GM12878 (cell line): ENCODE data around the gene CA10. TPM values are rescaled to one million over a fixed set of nuclear protein-coding genes. Genes with fewer than 3 reads are reported as not detected.

Source experiments
- ATAC-seq: fragments of 200-7000 bp; cut with Tn5 transposase; 3 replicates; pipeline ENCODE4 v1.9.1; 2020; ENCODE audit warnings: mild to moderate bottlenecking, moderate library complexity
- BruUV-seq: library from RNA; stranded (reverse); fragments of 400-500 nt; replicated peaks from 2 replicates; lab custom pipeline; 2021; lab: Mats Ljungman, UMichigan
- CTCF ChIA-PET: fragments of 300-600 bp; sonication (Branson Sonifier 250); formaldehyde crosslinking; extraction: SDS; loops from one replicate; lab custom pipeline; 2021; ENCODE audit warnings: inconsistent platforms; lab: Yijun Ruan, JAX
- POLR2A ChIA-PET: fragments of 350-600 bp; formaldehyde crosslinking; extraction: SDS; loops from one replicate; lab custom pipeline; 2021; ENCODE audit warnings: inconsistent platforms; lab: Charles Lee
- RAD21 ChIA-PET: fragments of 300-600 bp; sonication (Branson Sonifier 250); formaldehyde crosslinking; loops from one replicate; lab custom pipeline; 2023; ENCODE audit warnings: antibody characterized with exemption; ENCODE audit not compliant: unreplicated experiment; lab: Charles Lee
- SMC1A ChIA-PET: fragments of 300-600 bp; sonication (Branson Sonifier 250); formaldehyde crosslinking; loops from one replicate; lab custom pipeline; 2023; ENCODE audit not compliant: unreplicated experiment, uncharacterized antibody; lab: Charles Lee
- DNase-seq: peaks from one replicate; pipeline ENCODE4 v3.0.0-alpha.2; 2011; ENCODE audit warnings: low read depth, low spot score
- FAIRE-seq: peaks from 3 replicates; lab custom pipeline; 2011; peaks lifted over from hg19 to GRCh38; lab: Jason Lieb, UNC
- H2AFZ ChIP-seq: 2 replicates; pipeline ENCODE4 v1.6.0; 2011; ENCODE audit warnings: low read depth, low read length, control low read depth; ENCODE audit not compliant: control insufficient read depth
- H3K27ac ChIP-seq: 2 replicates; pipeline ENCODE4 v1.5.1; 2011; ENCODE audit warnings: control low read depth; ENCODE audit not compliant: control insufficient read depth, insufficient read depth
- H3K27me3 ChIP-seq, 2 experiments: replicated peaks in 1 of 2; 2 replicates each; pipeline versions ENCODE4 v1.6.0 to v1.6.1; 2011; ENCODE audit warnings: low read length in 1 of 2; ENCODE audit not compliant: control insufficient read depth in 2 of 2, insufficient read depth in 2 of 2
- H3K36me3 ChIP-seq, 2 experiments: 2 replicates each; pipeline ENCODE4 v1.5.1; 2011; ENCODE audit warnings: low read length in 1 of 2; ENCODE audit not compliant: control insufficient read depth in 2 of 2, insufficient read depth in 2 of 2
- H3K4me1 ChIP-seq: 2 replicates; pipeline ENCODE4 v1.6.1; 2011; ENCODE audit warnings: mild to moderate bottlenecking, low read length, moderate library complexity, mixed read lengths; ENCODE audit not compliant: control insufficient read depth, insufficient read depth
- H3K4me2 ChIP-seq: 2 replicates; pipeline ENCODE4 v1.6.0; 2011; ENCODE audit warnings: control low read depth; ENCODE audit not compliant: control insufficient read depth, insufficient read depth
- H3K4me3 ChIP-seq: fragments of 200-600 bp; sonication (generic); 2 replicates; pipeline ENCODE4 v1.5.1; 2016
- H3K79me2 ChIP-seq: 2 replicates; pipeline ENCODE4 v1.6.0; 2011; ENCODE audit warnings: low read length; ENCODE audit not compliant: control insufficient read depth, insufficient read depth
- H3K9ac ChIP-seq: 2 replicates; pipeline ENCODE4 v1.8.0; 2011; ENCODE audit warnings: low read length, control low read depth, mixed read lengths; ENCODE audit not compliant: control insufficient read depth, insufficient read depth
- H3K9me3 ChIP-seq: replicated peaks from 3 replicates; pipeline ENCODE4 v1.5.1; 2011; ENCODE audit warnings: mild to moderate bottlenecking, low read length; ENCODE audit not compliant: control insufficient read depth, insufficient read depth
- H4K20me1 ChIP-seq: 2 replicates; pipeline ENCODE4 v1.6.0; 2011; ENCODE audit not compliant: control insufficient read depth, insufficient read depth
- BMI1 ChIP-seq: fragments of 450-650 bp; IDR thresholded peaks from 2 replicates; pipeline ENCODE4 v1.6.1; 2016; ENCODE audit warnings: mild to moderate bottlenecking, moderate library complexity, borderline replicate concordance
- CEBPB ChIP-seq, 2 experiments: fragments of 150-350 bp in 1 of 2; IDR thresholded peaks; 2 replicates each; pipeline ENCODE4 v1.6.1; 2012 to 2014; ENCODE audit warnings: low read depth in 2 of 2, low read length in 2 of 2, borderline replicate concordance in 1 of 2, inconsistent platforms in 1 of 2
- CREM ChIP-seq: IDR thresholded peaks from 2 replicates; pipeline ENCODE4 v1.6.1; 2014; ENCODE audit warnings: antibody characterized with exemption, low read depth
- CUX1 ChIP-seq: IDR thresholded peaks from 2 replicates; pipeline ENCODE4 v1.6.1; 2012; ENCODE audit warnings: improper control_type of control experiment, low read depth, low read length; ENCODE audit not compliant: insufficient replicate concordance
- EED ChIP-seq: sonication (generic); IDR thresholded peaks from 2 replicates; pipeline ENCODE4 v1.6.1; 2016; ENCODE audit warnings: antibody characterized with exemption, low read depth
- IRF4 ChIP-seq: IDR thresholded peaks from 2 replicates; pipeline ENCODE4 v1.6.1; 2011; ENCODE audit warnings: low read depth, low read length
- MTA3 ChIP-seq: IDR thresholded peaks from 2 replicates; pipeline ENCODE4 v1.6.1; 2012; ENCODE audit warnings: low read length, inconsistent platforms, borderline replicate concordance
- PAX5 ChIP-seq: IDR thresholded peaks from 2 replicates; pipeline ENCODE4 v1.6.1; 2011; ENCODE audit warnings: low read depth, low read length, borderline replicate concordance
- RB1 ChIP-seq: fragments of 450-650 bp; formaldehyde crosslinking; IDR thresholded peaks from 2 replicates; pipeline ENCODE4 v1.6.1; 2017; ENCODE audit warnings: mild to moderate bottlenecking, borderline replicate concordance
- SMC3 ChIP-seq: IDR thresholded peaks from 2 replicates; pipeline ENCODE4 v1.6.1; 2011; ENCODE audit warnings: low read length, improper control_type of control experiment, borderline replicate concordance
- ZNF274 ChIP-seq: IDR thresholded peaks from one replicate; pipeline ENCODE4 v1.8.0; 2011; ENCODE audit not compliant: insufficient read length, insufficient read depth
- ZSCAN29 ChIP-seq: fragments of 450-650 bp; IDR thresholded peaks from 2 replicates; pipeline ENCODE4 v1.6.1; 2017; ENCODE audit warnings: mild to moderate bottlenecking, moderate library complexity
- WGBS: methylation state at CpG from one replicate; pipeline ENCODE4 v1.1.6; 2016; ENCODE audit warnings: low lambda C conversion rate; ENCODE audit not compliant: insufficient replicate concordance, insufficient coverage; ENCODE audit errors: missing lambda C conversion rate; 5-methylcytosine and 5-hydroxymethylcytosine counted together
- in situ Hi-C: fragments of 300-500 bp; cut with MboI; formaldehyde crosslinking; loops from 9 replicates; pipeline ENCODE4 v1.14.3; 2018; ENCODE audit warnings: mixed read lengths
- intact Hi-C: fragments of 100-400 bp; cut with micrococcal nuclease; formaldehyde crosslinking; loops from one replicate; pipeline ENCODE4 v1.14.2; 2022; ENCODE audit not compliant: unreplicated experiment
- polyA plus RNA-seq, 11 experiments: library from polyadenylated mRNA; depleted of rRNA in 4 of 11; unstranded in 6 of 11; stranded (reverse) in 5 of 11; fragments of >200 nt; fragmentation: Nextera tagmentation in 4 of 11; fragmentation: Illumina TruSeq in 1 of 11; extraction: Ambion mirVana in 4 of 11; extraction: Trizol in 1 of 11; gene quantifications; 1 replicate in 1 of 11; 2 replicates in 10 of 11; pipeline versions ENCODE4 v1.2.1 to v1.2.3, GENCODE V29; 2011 to 2016; ENCODE audit warnings: inconsistent platforms in 2 of 11, missing spikeins in 2 of 11, low read depth in 1 of 11
- total RNA-seq, 4 experiments: library from RNA; depleted of rRNA in 3 of 4; stranded (reverse); fragments of >200 nt in 3 of 4; fragmentation: Illumina TruSeq in 1 of 4; extraction: Trizol in 1 of 4; gene quantifications; 2 replicates each; pipeline versions ENCODE4 v1.2.1 to v1.2.3, GENCODE V29; 2013 to 2021
- TF ChIP-seq, protein P1 (sequence below): fragments of 450-650 bp; IDR thresholded peaks from 2 replicates; pipeline ENCODE4 v1.6.1; 2014; ENCODE audit warnings: mild to moderate bottlenecking

The CA10 gene
- total and polyA plus RNA-seq, 10 of the 15 experiments (the other 5 are each of a cell fraction or from before 2014, with no cell fraction given), result not detected

DNA sequence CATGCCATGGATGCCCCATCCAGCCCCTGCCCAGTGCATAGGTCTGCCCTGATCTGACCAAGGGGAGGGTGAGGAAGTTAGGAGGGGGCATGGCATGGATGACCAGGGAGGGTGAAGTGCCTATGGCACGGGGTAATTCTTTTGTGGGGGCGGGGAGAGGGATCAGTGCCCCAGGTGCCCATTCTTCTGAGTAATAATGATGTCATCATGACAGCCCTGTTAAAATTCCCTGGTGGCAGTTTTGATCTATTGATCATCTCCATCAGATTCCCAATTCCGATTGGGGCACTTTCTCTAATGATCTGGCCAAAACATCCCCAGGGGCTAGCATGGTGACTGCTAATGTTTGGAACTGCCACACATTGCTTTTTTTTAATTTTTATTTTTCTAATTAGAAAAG, 506.0 kb downstream of the CA10 start:
- H3K9ac ChIP-seq, result no peak overlapping the region
- H3K27ac ChIP-seq, result no peak overlapping the region
- H3K27me3 ChIP-seq, result no peaks in the 10 kb centered on the region
- 0% methylated on average over 3 of the region's 3 CpGs for whole genome bisulfite sequencing
- no peaks in the 10 kb centered on the region for H3K9me3 ChIP-seq
- POLR2A ChIA-PET, result no interaction called here
- no peaks in the 10 kb centered on the region for H3K79me2 ChIP-seq
- H3K4me1 ChIP-seq, result no peaks in the 10 kb centered on the region
- intact Hi-C loops (no loop called here), in situ Hi-C loops (no loop called here)
- SMC1A ChIA-PET, result no interaction called here
- TF ChIP-seq, protein P1, sequence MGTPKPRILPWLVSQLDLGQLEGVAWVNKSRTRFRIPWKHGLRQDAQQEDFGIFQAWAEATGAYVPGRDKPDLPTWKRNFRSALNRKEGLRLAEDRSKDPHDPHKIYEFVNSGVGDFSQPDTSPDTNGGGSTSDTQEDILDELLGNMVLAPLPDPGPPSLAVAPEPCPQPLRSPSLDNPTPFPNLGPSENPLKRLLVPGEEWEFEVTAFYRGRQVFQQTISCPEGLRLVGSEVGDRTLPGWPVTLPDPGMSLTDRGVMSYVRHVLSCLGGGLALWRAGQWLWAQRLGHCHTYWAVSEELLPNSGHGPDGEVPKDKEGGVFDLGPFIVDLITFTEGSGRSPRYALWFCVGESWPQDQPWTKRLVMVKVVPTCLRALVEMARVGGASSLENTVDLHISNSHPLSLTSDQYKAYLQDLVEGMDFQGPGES, result no peak
- TF ChIP-seq EED, result no peak
- TF ChIP-seq RB1, result no peak
- no peak for TF ChIP-seq BMI1
- no peak for TF ChIP-seq MTA3
- TF ChIP-seq IRF4, result no peak
- TF ChIP-seq CEBPB (IDR thresholded peaks at IDR 0.05; ENCODE audit: borderline replicate concordance in 1 of 2, low read depth in 2 of 2, low read length in 2 of 2), result no peak
- no peak for TF ChIP-seq CUX1
- TF ChIP-seq PAX5, result no peak
- TF ChIP-seq SMC3, result no peak
- no peak for TF ChIP-seq ZSCAN29
- no peak for TF ChIP-seq CREM
- TF ChIP-seq ZNF274, result no peak
- H3K4me2 ChIP-seq, result no peak overlapping the region
- ATAC-seq (no peak), DNase-seq (no peak), FAIRE-seq (no peak)
- no TSS peak for BruUV-seq
- H3K36me3 ChIP-seq, result no peaks in the 10 kb centered on the region
- RAD21 ChIA-PET, result no interaction called here
- no peaks in the 10 kb centered on the region for H4K20me1 ChIP-seq
- CTCF ChIA-PET, result no interaction called here
- no peak overlapping the region for H2AFZ ChIP-seq
- H3K4me3 ChIP-seq, result no peak overlapping the region
